HG03196 (cell line): ENCODE results near the gene ZIC2.

Experiments
- ATAC-seq: cut with Tn5 transposase; IDR thresholded peaks from one replicate; pipeline ENCODE4 v1.9.1; 2021; ENCODE audit not compliant: unreplicated experiment

Gene ZIC2

GRCh38 chr13:99985241-99985874 lies 3.8 kb downstream of the ZIC2 start:
- no peak for ATAC-seq

- ATAC-seq, result no peak
These were observed 4.4 kb downstream of the ZIC2 start for GRCh38 chr13:99985886-99986527.

GRCh38 chr13:99986741-99987140 lies 5.2 kb downstream of the ZIC2 start:
- ATAC-seq, result no peak

- ATAC-seq, result no peak
These were observed 5.8 kb downstream of the ZIC2 start for GRCh38 chr13:99987154-99988019.

GRCh38 chr13:99988529-99989275 lies 7.1 kb downstream of the ZIC2 start:
- ATAC-seq, result no peak

- ATAC-seq, result no peak
These were observed 7.9 kb downstream of the ZIC2 start for GRCh38 chr13:99989276-99990125.

- no peak for ATAC-seq
These were observed 8.8 kb downstream of the ZIC2 start for GRCh38 chr13:99990126-99990977.

GRCh38 chr13:99991013-99991827 lies 9.6 kb downstream of the ZIC2 start:
- ATAC-seq, result no peak

GRCh38 chr13:99991828-99992775 lies 10.5 kb downstream of the ZIC2 start:
- no peak for ATAC-seq

- no peak for ATAC-seq
These were observed 11.4 kb downstream of the ZIC2 start for GRCh38 chr13:99992949-99993351.

- ATAC-seq, result no peak
These were observed 12.4 kb downstream of the ZIC2 start for GRCh38 chr13:99993660-99994637.

- ATAC-seq, result no peak
These were observed 13.0 kb downstream of the ZIC2 start for GRCh38 chr13:99994638-99995020.

- ATAC-seq, result no peak
These were observed 13.6 kb downstream of the ZIC2 start for GRCh38 chr13:99995104-99995588.

- ATAC-seq, result no peak
These were observed 14.2 kb downstream of the ZIC2 start for GRCh38 chr13:99995589-99996380.

- no peak for ATAC-seq
These were observed 14.9 kb downstream of the ZIC2 start for GRCh38 chr13:99996381-99996973.
